ENCODE measurements around the gene ZNF536.
"Not testable (repeated sequence)": the region's sequence is repeated elsewhere in the genome, so short reads cannot be mapped to it uniquely, and the experiment has no call there.

Gene ZNF536

GRCh38 chr19:30390356-30390988 lies 18.3 kb downstream of the ZNF536 start:
- no peak for DNase-seq

- DNase-seq, result no peak
Observed at GRCh38 chr19:30391052-30391451, 18.9 kb downstream of the ZNF536 start.

- peak; percentile 71 for DNase-seq
Observed at GRCh38 chr19:30391554-30392551, 19.7 kb downstream of the ZNF536 start.

GRCh38 chr19:30393046-30393445 lies 20.9 kb downstream of the ZNF536 start:
- no peak for DNase-seq

- no peak for DNase-seq
Observed at GRCh38 chr19:30393729-30394480, 21.7 kb downstream of the ZNF536 start.

- no peak for DNase-seq
Observed at GRCh38 chr19:30394481-30395151, 22.4 kb downstream of the ZNF536 start.

GRCh38 chr19:30395283-30395682 lies 23.1 kb downstream of the ZNF536 start:
- no peak for DNase-seq

GRCh38 chr19:30398539-30398938 lies 26.4 kb downstream of the ZNF536 start:
- DNase-seq, result not testable (repeated sequence)

- no peak for DNase-seq
Observed at GRCh38 chr19:30401956-30402355, 29.8 kb downstream of the ZNF536 start.

GRCh38 chr19:30402436-30403202 lies 30.4 kb downstream of the ZNF536 start:
- DNase-seq, result no peak

- DNase-seq, result no peak
Observed at GRCh38 chr19:30403203-30403985, 31.2 kb downstream of the ZNF536 start.

- no peak for DNase-seq
Observed at GRCh38 chr19:30406220-30407067, 34.3 kb downstream of the ZNF536 start.

GRCh38 chr19:30407068-30407709 lies 35.0 kb downstream of the ZNF536 start:
- no peak for DNase-seq

- DNase-seq, result no peak
Observed at GRCh38 chr19:30408734-30409301, 36.6 kb downstream of the ZNF536 start.

GRCh38 chr19:30411714-30412113 lies 39.5 kb downstream of the ZNF536 start:
- DNase-seq, result no peak

GRCh38 chr19:30416375-30416774 lies 44.2 kb downstream of the ZNF536 start:
- no peak for DNase-seq

- DNase-seq, result not testable (repeated sequence)
Observed at GRCh38 chr19:30417166-30417565, 45.0 kb downstream of the ZNF536 start.

GRCh38 chr19:30419568-30420180 lies 47.5 kb downstream of the ZNF536 start:
- no peak for DNase-seq

GRCh38 chr19:30420316-30420715 lies 48.1 kb downstream of the ZNF536 start:
- no peak for DNase-seq
